ENCODE results near the gene SCN3A.

The SCN3A gene

GRCh38 chr2:165056564-165056963 is 147.3 kb downstream of the SCN3A start:
- no peak for DNase-seq (ENCODE audit: low read depth)

GRCh38 chr2:165055082-165055851 is 148.6 kb downstream of the SCN3A start:
- DNase-seq (ENCODE audit: low read depth), result no peak

DNA sequence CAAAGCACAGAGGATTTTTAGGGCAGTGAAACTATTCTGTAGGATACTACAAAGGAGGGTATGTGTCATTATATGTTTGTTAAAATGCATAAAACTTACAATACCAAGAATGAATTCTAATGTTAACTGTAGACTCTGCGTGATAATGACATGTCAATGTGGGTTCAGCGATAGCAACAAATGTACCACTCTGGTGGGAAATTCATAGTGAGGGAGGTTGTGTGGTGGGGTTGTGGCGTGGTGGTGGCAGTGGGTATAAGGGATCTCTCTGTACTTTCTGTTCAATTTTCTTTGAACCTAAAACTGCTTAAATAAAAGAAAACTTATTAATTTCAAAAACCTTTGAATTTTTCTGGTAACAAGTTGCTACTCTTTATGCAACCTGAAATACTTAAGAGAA is 149.2 kb downstream of the SCN3A start:
- DNase-seq (ENCODE audit: low read depth), result no peak

- DNase-seq (ENCODE audit: low read depth), result no peak
These were observed 159.1 kb downstream of the SCN3A start for GRCh38 chr2:165044505-165045303.

Data from ELR (cell line).